HG02970 (cell line): ENCODE results near the gene SMIM14.
"Not testable (repeated sequence)": the region's sequence is repeated elsewhere in the genome, so short reads cannot be mapped to it uniquely, and the experiment has no call there.

ENCODE experiments used
- ATAC-seq: cut with Tn5 transposase; IDR thresholded peaks from one replicate; pipeline ENCODE4 v1.9.1; 2021; ENCODE audit warnings: mild to moderate bottlenecking, moderate library complexity, moderate number of reproducible peaks; ENCODE audit not compliant: unreplicated experiment, low FRiP score

SMIM14 gene

DNA sequence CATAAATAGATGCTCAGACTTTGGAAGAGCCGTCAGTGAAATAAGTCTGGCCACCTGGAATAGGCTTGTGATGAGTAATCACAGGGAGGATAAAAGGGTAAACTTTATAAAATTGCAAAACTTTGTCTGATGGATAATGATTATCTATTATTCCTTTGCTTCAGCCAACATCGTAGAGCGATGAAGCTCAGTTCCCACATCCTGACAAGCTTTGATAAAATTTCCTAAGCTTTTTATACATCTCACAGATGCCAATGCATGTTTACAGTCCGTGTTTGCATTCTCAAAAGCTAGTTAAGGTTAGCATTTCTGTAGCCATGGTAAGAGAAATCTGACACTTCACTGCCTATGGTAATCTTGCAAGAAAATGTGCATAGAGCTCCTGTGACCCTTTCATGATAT is 96.1 kb downstream of the SMIM14 start:
- no peak for ATAC-seq

DNA sequence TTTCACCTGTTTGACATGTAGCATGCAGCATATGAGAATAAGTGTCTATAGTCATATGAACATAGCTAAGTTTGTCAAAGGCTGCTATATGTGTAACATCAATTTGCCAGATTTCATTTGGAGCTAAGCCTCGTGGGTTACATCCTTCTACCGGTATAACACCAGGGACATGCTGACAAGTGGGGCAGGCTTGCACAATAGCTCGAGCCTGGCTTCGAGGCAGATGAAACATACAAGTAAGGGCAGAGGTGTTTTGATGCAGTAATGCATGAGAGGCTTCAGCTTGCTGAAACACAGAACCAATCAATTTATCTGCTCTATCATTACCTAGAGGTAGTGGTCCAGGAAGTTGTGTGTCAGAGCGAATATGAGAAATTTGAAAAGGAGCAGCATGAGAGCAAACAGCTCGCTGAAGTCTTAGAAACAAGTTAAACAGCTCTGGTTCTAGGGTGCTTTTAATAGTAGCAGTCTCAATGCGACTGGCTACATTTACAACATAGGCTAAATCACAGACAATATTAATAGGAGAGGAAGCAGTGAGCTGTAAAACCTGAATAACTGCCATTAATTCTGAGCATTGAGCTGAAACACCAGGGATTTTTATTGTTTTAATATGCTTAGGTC is 96.6 kb downstream of the SMIM14 start:
- no peak for ATAC-seq

DNA sequence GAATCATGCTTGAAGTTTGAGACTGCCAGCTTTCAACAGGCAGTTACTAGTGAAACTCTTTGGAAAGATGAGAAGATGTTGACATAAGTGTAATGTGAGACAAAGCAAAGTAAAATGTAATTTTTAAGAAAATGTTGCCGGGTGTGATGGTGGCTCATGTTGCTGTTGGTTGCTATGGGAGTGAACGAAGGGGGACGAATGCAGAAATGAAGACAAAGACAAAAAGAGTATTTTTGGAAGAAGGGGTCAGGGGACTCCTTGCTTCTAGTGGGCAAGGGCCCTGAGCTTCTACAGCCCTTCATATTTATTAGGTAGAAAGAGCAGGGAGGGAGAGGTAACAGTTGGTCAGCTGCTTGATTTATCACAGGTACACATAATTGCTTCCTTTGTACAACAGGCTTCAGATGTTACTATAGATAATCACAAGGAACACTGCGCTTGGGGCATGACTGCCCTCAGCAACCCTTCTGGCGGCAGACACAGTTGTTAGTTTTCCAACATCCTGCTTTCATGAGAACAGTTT is 99.5 kb downstream of the SMIM14 start:
- ATAC-seq = no peak

DNA sequence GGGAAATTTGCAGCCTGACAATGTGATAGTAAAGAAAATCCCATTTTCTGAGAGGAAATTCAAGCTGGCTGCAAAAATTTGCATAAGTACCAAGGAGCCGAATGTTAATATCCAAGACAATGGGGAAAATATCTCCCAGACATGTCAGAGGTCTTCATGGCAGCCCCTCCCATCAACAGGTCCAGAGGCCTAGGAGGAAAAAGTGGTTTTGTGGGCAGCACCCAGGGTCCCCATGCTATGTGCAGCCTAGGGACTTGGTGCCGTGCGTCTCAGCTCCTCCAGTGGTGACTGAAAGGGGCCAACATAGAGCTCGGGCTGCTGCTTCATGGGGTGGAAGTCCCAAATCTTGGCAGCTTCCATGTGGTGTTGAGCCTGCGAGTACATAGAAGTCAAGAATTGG is 105.1 kb downstream of the SMIM14 start:
- ATAC-seq = no peak

DNA sequence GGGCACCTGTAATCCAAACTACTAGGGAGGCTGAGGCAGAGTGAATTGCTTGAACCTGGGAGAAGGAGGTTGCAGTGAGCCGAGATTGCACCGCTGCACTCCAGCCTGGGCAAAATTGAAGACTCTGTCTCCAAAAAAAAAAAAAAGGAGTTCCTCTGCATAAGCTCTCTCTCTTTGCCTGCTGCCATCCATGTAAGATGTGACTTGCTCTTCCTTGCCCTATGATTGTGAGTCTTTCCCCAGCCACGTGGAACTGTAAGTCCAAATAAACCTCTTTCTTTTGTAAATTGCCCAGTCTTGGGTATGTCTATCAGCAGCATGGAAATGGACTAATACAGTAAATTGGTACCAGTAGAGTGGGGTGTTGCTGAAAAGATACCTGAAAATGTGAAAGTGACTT is 106.4 kb downstream of the SMIM14 start:
- ATAC-seq = not testable (repeated sequence)

DNA sequence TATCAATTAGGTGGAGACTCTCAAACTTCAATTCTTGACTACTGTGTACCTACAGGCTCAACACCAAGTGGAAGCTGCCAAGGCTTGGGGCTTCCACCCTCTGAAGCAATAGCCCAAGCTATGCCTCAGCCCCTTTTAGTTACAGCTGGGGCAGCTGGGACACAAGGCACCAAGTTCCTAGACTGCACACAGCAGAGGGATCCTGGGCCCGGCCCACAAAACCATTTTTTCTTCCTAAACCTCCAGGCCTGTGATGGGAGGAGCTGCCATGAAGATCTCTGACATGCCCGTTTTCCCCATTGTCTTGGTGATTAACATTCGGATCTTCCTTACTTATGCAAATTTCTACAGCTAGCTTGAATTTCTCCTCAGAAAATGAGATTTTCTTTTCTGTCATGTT is 108.0 kb downstream of the SMIM14 start:
- no peak for ATAC-seq

DNA sequence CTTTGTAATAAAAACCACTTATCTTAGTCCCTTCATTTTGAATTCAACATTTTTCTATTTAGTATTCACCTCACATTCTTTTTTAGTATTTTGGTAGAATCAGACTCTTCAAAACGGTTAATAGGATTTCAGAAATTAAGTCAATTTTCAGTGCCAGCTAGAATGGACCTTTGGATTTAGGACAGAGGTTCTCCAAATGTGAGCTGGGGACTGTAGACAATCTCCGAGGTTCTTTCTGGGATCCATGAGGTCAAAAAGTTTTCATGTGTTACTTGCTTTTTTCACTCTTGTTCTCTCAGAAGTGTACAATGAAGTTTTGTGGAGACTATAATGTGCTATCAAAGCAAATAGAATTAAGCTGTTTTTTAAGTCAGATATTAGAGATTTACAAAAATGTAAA is 109.1 kb downstream of the SMIM14 start:
- ATAC-seq = no peak

DNA sequence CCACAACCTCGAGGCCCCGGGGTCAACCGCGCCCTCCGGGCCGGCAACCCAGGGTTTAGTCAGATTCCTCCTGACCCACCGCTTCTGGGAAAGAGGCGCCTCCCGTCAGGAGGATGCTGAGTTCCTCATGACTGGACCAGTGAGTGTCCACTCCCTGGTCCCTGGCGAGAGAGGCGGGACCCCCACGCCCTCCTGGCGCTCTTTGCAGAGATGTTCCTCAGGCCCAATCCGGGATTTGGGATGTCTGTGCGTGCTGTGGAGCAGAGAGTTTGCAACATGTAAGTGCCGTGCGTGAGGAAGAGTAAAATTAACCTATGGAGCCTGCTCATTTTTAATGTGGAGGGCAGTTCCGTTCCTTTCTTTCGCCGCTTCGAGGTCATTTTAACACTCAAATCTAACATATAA is 110.6 kb downstream of the SMIM14 start:
- no peak for ATAC-seq

DNA sequence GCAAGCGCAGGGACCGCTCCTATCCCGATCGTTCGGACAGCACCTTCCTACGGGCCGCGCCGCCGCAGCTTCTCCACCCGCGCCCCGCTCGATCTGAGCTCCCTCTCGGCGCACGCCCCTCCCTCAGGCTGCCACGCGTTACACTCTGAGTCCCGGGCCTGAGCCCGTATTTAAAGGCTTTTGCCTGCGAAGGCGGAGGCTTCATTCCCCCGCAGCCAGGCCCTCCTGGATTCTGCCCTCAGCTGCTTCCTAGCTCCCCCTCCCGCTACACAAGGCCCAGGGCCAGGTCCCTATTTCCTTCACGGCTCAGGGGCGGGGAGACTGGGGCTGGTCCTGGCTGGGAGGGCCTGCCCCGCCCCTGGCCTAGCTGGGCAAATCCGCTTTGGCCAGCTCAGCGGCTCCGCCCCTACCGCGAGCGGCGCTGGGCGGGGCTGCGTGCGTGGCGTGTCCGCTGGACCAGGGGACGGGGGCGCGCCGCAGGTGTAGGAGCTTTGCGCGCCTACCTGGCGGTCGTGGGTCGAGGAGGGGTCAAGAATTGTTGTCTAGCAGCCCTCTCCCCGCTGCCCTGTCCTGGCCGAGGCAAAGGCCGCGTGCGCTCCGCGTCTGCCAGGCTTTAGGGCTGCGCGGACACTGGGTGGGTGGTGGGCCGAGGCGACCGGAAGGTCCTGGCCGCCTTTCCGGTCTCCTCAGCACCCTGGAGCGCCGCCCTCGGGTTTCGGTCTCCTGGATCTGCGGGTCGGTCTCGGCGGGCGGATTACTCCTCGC is 111.2 kb downstream of the SMIM14 start, which contains the start of gene UGDH:
Gene UGDH (minus strand): TSS at position 144 of the 765 bp plus-strand sequence. CDS start 5,927 bp downstream, outside the sequence.
- ATAC-seq = peak; percentile 95

DNA sequence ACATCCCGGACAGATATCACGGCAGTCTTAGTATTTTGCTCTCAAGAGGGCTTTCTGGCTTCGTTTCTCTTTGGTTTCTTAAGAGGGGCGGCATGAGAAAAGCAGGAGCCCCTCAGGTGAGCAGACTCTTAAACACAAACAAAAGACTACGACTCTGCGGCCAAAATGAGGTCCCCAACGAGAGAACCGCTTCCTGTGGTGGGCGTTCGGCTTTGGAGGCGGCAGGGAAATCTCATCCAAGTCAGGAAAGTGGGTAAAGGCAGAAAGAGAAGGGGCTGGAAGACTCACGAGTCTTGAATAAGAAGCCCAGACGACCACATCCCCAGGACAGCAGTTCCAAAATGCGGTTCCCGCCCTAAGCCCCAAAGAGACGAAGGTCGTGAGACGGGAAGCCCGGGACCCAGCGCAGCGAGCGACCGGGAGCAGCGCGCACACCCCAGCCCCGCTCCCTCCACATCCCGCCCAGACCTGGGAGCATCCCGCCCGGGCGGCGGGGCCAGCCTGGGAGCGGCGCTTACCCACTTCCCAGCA is 111.8 kb downstream of the SMIM14 start:
- ATAC-seq = no peak

DNA sequence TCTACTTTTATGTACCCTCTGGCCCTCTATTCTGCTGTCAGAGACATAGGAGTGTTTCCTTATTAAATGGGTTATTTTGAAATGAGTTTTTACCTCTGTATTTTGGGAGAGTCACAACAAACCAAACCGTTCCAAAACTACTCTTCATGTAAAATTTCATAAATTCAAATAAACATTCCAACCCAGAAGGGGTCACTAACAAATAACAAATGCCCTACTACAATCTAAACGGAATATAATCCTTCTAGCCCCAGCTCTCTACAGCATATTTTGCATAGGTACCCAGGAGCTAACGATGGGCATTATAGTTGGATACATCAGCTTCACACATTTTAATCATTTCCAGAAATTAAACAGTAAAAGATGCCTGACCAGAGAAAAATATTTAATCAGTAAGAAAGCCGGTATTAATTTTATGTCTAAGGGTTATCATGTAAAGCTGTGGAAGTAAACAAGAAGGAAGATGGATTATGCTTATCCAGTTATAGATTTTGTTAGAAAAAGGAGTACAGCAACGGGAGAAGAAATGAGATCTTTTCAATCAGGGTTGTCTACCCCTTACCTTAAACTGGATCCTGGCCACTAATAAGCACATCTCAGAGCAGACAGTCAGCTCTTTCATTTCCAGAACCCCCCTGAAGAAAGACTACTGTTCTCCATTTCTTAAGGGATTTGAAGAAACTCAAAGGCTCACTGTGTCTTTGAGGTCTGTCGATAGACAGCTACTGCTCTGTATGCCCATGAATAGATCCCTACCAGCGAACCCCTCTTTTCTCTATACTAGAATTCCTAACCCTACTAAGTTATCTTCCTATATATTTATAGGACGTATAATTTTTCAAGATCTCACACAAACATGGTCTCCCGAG is 112.6 kb downstream of the SMIM14 start:
- ATAC-seq = no peak

DNA sequence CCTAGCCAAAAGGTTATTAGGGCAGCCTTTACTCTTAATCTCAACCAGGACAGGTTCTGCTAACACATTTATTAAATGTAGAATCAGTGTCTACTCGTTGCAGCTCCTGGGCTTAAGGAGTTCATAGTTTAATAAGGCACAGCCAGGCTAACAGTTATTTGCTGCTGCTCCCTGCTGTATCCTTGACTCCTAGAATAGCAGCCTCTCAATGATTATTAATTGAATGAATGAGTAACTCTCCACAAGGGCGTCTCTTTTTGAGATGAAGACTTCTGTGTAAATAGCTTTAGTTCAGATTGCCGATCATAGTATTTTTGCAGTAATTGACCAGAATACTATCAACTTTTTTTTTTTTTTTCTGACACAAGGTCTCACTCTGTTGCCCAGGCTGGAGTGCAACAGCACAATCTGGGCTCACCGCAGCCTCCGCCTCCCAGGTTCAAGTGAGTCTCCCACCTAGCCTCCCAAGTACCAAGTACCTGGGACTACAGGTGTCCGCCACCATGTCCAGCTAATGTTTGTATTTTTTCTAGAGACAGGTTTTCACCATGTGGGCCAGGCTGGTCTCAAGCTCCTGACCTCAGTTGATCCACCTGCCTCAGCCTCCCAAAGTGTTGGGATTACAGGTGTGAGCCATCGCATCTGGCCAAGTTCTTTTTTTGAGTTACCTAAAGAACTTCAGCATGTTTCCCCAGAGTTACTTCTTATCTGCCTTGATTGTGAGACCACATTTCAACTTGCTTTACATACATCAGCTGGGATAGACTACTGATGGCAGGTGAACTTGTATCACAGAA is 114.3 kb downstream of the SMIM14 start:
- no peak for ATAC-seq

DNA sequence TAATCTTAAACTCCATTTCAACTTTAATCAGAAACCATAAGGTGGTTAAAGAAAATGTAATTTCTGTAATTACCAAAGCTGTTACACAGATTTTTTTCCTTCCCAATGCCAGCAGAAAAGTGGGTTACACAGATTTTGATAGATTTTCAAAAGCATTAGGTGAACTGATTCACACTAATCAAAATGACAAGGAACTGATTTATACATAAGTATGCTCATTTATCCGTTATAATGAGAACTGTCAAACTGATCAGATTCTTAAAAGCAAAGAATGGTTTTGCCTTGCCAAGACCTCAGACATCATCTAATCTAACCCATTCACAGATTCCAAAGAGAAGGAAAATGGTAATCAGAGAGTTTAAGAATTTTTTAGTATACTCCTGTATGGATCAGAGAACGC is 116.6 kb downstream of the SMIM14 start:
- no peak for ATAC-seq

DNA sequence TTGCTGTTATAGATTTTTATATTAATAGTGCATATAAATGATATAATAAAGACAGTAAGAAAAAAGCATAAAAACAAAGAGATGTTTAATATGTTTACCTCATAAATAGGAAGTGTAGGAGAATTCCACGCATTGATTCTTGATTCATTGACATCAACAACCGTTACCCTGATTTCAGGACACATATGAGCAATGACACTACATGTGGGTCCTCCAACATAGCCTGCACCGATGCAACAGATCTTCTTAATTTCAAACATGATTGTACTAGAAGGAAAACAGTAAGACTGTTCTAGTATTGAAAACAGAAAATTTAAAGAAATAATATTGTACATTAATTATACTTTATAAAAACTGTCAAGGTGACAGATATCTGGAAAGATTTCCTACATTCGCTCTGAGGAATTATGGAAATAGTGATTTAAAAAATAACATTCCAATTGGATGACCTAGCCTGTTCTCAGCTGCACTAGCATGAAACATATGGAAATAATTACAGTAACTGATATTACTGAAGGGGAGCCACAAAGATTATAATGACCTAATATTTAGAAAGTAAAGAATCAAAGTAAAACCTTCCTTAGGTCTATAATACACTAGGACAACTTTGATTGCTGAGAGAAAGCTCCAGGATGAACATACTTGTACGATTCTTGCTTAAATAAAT is 117.3 kb downstream of the SMIM14 start:
- no peak for ATAC-seq

DNA sequence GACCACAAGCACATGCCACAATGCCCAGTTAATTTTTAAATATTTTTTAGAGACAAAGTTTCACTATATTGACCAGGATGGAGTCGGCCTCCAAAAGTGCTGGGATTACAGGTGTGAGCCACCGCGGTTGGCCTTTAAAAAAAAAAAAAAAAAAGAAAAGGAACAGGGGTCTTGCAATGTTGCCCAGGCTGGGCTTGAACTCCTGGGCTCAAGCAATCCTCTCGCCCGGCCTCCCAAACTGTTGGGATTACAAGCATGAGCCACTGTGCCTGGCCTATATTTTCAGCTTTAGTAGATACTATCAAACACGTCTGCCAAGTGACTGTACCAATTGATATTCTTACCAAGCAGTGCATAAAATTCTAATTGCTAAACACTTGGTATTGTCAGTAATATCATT is 120.2 kb downstream of the SMIM14 start:
- no peak for ATAC-seq

DNA sequence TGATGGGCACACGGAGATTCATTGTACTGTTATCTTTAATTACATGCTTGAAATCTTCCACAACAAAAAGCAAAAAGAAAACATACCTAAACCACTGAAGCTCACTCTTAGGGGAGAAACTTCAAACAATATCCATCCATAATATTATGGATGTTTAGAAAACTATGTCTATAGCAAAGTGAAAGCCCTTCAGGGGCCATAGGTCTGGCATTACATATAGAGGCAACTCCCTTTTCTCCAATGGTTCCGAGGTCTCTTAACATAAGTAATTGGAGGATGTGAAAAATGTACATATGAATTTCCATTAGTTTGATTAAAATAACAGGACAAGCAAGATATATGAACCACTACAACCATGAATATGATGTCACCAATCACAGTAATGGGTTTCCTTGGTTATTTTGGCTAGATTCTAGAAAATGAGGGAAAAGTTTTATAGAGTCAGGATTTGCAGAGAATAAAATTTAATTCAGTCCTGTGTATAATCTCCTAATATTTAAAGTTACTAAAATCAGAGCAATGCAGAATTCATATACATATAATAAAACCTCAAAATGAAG is 122.2 kb downstream of the SMIM14 start:
- ATAC-seq = no peak

DNA sequence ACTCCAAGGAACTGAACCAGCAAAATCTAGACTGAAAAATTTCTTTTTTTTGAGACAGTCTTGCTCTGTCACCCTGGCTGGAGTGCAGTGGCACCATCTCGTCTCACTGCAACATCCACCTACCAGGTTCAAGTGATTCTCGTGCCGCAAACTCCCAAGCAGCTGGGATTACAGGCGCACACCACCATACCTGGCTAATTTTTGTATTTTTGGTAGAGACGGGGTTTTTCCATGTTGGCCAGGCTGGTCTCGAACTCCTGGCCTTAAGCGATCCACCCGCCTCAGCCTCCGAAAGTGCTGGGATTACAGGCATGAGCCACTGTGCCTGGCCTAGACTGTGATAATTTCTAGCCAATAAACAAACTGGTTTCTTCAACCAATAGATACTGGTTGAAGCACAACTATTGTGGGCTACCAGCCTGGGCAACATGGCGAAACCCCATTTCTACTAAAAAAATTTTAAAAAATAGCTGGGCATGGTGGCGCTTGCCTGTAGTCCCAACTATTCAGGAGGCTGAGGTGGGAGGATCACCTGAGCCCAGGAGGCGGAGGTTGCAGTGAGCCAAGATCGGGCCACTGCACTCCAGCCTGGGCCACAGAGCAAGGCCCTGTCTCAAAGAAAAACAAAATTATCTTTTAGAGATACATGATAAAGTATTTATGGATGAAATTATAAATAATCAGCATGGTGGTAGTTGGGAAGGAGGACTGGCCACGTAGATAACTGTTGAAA is 122.8 kb downstream of the SMIM14 start:
- not testable (repeated sequence) for ATAC-seq

DNA sequence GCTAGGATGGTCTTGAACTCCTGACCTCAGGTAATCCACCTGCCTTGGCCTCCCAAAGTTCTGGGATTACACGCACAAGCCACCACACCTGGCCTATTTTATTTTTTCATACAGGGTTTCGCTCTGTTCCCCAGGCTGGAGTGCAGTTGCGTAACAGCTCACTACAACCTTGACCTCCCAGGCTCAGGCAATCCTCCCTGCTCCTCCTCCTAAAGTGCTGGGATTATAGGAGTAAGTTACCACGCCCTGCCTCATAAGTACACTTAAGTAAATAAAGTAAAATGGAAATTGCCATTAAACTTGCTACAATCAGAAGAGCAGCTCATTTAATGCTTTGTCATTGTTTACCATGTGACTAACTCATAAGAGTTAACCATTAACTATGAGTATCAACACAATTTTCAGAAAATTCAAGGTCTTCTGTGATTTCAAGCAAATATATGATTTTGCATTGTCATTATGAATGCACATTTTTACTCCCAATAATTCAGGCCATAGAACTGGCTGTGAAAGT is 123.7 kb downstream of the SMIM14 start:
- no peak for ATAC-seq
